Hematopoietic multipotent progenitor cell treated with erythropoietin and hydrocortisone succinate and interleukin-3 and kit ligand, for 6 days (in vitro differentiated cells): ENCODE data around the gene TTC38.

Source experiments
- DNase-seq: peaks from one replicate; pipeline ENCODE4 v3.0.0-alpha.2; 2015

The TTC38 gene

GRCh38 chr22:46278656-46279645 is 11.1 kb downstream of the TTC38 start:
- DNase-seq: no peak

- DNase-seq: no peak
Observed at GRCh38 chr22:46280063-46280817, 12.4 kb downstream of the TTC38 start.

GRCh38 chr22:46280999-46281623 is 13.3 kb downstream of the TTC38 start:
- DNase-seq: no peak

- DNase-seq: no peak
Observed at GRCh38 chr22:46281866-46282678, 14.3 kb downstream of the TTC38 start.

DNA sequence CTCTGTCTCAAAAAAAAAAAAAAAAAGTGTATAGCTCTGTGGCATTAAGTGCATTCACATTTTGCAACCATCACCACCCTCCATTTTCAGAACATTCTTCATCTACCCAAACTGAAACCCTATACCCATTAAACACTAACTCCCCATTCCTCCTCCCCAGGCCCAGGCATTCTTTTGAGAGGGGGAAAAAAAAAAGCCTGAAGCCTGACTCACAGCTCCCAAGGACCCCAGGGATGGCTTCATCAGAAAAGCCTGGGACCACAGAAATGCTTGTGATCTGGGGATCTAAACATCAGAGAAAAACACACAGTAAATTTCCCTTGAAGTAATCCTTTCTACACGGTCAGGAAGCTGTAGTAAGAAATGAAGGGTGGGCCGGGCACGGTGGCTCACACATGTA is 18.2 kb downstream of the TTC38 start:
- DNase-seq: no peak

GRCh38 chr22:46286941-46287872 is 19.4 kb downstream of the TTC38 start:
- no peak for DNase-seq

DNA sequence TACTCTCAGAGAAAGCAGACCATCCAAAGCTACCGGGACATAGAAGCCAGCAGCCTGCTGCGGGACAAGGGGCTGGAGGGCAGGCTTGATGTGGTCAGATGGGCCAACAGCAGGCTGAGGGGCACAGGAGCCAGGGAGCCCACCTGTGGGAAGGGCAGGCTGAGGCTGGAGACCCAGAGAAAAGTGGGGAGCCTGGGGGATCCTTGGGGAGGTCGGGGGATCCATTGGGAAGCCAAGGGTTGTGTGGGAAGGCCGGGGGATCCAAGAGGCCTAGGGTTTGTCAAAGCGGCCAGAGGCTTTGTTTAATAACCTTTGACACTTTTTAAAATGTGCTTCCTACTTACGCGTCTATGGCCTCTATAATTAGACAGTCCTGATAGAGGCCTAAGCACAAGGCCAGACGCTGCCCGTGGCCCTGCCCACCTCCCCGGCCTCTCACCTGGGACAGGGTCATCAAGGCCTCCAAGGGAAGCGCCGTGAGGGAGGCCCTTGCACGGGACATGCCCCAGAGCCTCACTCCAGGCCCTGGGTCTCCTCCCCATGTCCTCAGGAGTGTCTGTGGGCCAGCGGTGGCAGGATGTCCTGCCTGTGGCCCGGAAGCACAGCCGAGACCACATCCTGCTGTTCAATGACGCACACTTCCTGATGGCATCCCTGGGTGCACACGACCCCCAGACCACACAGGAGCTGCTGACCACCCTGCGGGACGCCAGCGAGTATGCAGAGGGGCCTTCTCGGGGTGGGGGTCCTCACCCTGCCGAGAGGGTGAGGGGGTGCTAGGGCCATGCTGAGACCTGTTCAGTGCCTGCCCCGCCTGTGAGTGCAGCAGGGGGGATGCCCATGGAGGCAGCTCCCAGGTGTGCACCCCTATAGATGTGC is 20.3 kb downstream of the TTC38 start:
- DNase-seq: peak; percentile 71

GRCh38 chr22:46288846-46289243 is 21.0 kb downstream of the TTC38 start:
- no peak for DNase-seq

DNA sequence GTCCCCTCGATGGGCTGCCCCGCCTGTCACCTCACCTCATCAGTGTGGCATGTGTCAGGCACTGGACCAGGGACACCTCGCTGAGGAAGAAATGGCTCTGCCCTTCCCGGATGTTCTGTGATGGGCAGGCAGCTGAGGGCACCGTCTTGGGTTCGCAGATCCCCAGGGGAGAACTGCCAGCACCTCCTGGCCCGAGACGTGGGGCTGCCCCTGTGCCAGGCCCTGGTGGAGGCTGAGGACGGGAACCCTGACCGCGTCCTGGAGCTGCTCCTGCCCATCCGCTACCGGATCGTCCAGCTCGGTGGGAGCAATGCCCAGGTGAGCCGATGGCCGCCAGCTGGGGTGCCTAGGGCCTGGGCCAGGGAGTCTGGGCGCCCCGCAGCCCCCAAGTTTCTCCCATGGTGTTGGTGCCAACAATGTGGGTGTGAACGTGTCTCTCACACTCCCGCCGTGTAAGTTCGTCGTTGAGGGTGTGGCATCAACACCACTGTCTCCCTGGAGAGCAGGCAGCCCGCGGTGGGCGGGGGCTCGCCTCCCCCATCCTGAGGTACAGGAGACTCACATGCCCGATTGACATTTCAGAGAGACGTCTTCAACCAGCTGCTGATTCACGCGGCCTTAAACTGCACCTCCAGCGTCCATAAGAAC is 21.6 kb downstream of the TTC38 start:
- DNase-seq: no peak

GRCh38 chr22:46290121-46290842 is 22.5 kb downstream of the TTC38 start:
- DNase-seq: no peak

DNA sequence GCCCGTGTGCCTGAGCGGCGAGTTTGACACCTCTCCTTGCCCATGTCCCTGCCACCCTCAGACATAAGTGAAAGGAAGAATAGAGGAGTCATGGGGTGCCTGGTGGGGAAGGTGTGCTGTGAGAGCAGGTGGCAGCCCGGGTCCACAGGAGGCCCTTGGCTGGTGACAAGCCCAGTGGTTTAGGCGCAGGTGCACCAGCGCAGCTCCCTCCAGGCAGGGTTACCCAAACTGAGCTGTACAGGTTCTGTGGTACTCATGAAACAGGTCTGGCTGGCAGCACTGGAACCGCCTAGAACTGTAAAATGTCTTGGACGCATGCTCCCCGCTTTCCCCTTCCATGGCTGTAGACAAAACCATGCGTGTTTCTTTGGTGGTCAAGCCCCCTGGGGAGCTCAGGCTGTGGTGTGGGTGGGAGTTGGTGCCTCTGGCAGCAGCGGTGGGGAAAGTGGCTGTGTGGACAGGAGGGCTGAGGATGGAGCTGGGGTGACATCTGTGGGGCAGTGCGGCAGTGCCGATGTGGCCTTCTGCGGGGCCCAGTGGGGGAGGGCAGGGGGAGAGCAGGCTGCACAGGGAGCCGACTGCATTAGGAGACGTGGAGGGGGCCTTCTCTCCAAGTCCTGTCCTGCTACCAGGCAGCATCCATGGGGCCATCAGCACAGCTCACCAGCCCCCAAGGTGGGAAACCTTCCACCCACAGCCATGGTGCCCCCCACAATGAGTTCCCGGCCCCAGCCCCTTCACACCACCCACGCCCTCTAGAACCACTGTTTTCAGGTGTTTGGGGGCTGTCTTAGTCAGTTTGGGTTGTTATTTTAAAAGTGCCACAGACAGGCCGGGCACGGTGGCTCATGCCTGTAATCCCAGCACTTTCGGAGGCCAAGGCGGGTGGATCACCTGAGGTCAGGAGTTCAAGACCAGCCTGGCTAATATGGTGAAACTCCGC is 23.3 kb downstream of the TTC38 start:
- no peak for DNase-seq

DNA sequence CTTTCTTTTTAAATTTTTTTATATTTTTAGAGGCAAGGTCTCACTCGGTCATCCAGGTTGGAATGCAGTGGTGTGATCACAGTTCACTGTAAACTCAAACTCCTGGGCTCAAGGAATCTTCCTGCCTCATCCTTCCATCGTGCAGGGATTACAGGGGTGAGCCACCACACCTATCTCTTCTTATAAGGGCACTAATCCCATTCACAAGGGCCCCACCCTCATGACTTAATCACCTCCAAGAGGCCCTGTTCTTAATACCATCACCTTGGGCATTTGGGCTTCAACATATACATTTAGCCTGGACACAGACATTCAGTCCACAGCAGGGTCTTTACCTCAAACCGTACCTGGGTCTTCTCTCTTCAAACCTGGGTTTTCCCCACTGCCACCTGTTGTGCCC is 24.4 kb downstream of the TTC38 start:
- no peak for DNase-seq

GRCh38 chr22:46292732-46293131 is 24.9 kb downstream of the TTC38 start:
- DNase-seq: no peak

DNA sequence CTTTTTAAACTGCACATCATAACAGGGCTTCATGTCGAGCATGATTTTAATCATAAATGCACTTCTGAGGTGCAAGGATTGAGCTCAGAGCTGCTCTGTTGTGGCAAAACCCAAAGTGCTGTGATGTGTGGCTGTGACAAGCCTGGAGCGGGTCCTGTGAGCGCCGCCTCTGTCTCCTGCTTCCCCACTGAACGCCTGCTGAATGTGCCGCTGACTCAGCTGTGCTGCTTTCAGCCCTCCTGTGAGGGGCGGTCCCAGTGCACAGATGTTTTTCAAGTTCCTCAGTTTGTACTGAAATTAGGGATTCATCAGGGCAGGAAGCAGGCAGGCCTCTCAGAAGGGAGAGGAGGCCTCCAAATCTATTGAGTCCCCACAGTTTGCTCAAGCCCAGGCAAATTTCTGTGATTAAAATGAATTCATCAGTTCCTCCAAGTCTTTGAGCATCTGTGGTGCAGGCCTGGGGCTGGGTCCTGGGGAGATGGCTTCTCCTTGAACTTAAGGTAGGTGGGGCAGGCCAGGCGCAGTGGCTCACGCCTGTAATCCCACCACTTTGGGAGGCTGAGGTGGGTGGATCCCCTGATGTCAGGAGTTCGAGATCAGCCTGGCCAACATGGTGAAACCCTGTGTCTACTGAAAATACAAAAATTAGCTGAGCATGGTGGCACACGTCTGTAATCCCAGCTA is 25.9 kb downstream of the TTC38 start:
- DNase-seq: no peak

DNA sequence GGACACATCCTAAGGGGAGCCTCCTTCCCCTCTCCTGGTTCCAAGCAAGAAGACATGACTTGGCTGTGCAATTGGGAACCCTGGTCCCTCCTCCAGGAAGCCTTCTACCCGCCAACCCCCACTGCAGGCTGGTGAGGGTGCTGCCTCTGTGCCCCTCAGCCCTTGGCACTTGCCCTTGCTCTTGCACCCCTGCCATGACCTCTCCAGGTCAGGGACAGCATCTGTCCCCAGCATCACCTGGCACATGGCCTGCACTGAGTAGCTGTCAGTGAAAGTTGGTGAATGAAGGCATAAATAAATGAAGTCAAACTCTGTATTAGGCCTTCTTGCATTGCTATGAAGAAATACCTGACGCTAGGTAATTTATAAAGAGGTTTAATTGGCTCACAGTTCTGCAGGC is 27.0 kb downstream of the TTC38 start:
- DNase-seq: no peak

- peak; percentile 32 for DNase-seq
Observed at GRCh38 chr22:46295277-46295971, 27.6 kb downstream of the TTC38 start.
